A673 (cell line): Measurements from ENCODE around the gene NPC1L1. TPM values are rescaled to one million over a fixed set of nuclear protein-coding genes. Genes with fewer than 3 reads are reported as not detected.
"Not testable (repeated sequence)": the region's sequence is repeated elsewhere in the genome, so short reads cannot be mapped to it uniquely, and the experiment has no call there.

Source experiments
- BruUV-seq: library from RNA; stranded (reverse); fragments of 400-500 nt; replicated peaks from 2 replicates; lab custom pipeline; 2021; lab: Mats Ljungman, UMichigan
- CTCF ChIA-PET: fragments of 300-600 bp; sonication (Branson Sonifier 250); formaldehyde crosslinking; loops from one replicate; lab custom pipeline; 2022; ENCODE audit warnings: antibody characterized with exemption; lab: Charles Lee
- POLR2A ChIA-PET: fragments of 300-600 bp; sonication (Branson Sonifier 250); formaldehyde crosslinking; loops from one replicate; lab custom pipeline; 2022; ENCODE audit warnings: antibody characterized with exemption; ENCODE audit not compliant: low non-redundant PET; lab: Charles Lee
- DNase-seq: peaks from one replicate; pipeline ENCODE4 v3.0.0-alpha.2; 2015; ENCODE audit warnings: low spot score
- H3K27ac ChIP-seq: fragments of 200-600 bp; sonication (generic); 2 replicates; pipeline ENCODE4 v1.5.1; 2016; ENCODE audit warnings: mixed run types, low read depth, mild to moderate bottlenecking, mixed read lengths, antibody characterized with exemption, low read length; ENCODE audit not compliant: poor library complexity, severe bottlenecking
- H3K27me3 ChIP-seq: fragments of 200-600 bp; sonication (generic); replicated peaks from 2 replicates; pipeline ENCODE4 v1.6.1; 2017; ENCODE audit warnings: mixed run types, low read depth, mild to moderate bottlenecking, mixed read lengths, antibody characterized with exemption, low read length; ENCODE audit not compliant: insufficient read depth, poor library complexity
- H3K36me3 ChIP-seq: fragments of 200-600 bp; sonication (generic); 2 replicates; pipeline ENCODE4 v1.6.1; 2016; ENCODE audit warnings: mixed run types, mild to moderate bottlenecking, mixed read lengths, antibody characterized with exemption, low read length; ENCODE audit not compliant: insufficient read depth, poor library complexity, severe bottlenecking
- H3K4me1 ChIP-seq: fragments of 200-600 bp; sonication (generic); 2 replicates; pipeline ENCODE4 v1.6.1; 2017; ENCODE audit warnings: mixed run types, mild to moderate bottlenecking, mixed read lengths, antibody characterized with exemption, low read length; ENCODE audit not compliant: insufficient read depth, poor library complexity, severe bottlenecking
- H3K4me3 ChIP-seq: fragments of 200-600 bp; sonication (generic); 2 replicates; pipeline ENCODE4 v1.5.1; 2016; ENCODE audit warnings: low read depth, mixed run types, mild to moderate bottlenecking, mixed read lengths, low read length; ENCODE audit not compliant: poor library complexity, severe bottlenecking
- H3K9me3 ChIP-seq: fragments of 200-600 bp; sonication (generic); 2 replicates; pipeline ENCODE4 v1.6.1; 2016; ENCODE audit warnings: mixed run types, low read depth, mild to moderate bottlenecking, mixed read lengths, antibody characterized with exemption, low read length; ENCODE audit not compliant: poor library complexity, severe bottlenecking
- EZH2 ChIP-seq: fragments of 200-600 bp; sonication (generic); IDR thresholded peaks from 2 replicates; pipeline ENCODE4 v1.6.1; 2017; ENCODE audit warnings: borderline replicate concordance, low read depth, mild to moderate bottlenecking, mixed read lengths, antibody characterized with exemption, low read length; ENCODE audit not compliant: poor library complexity, severe bottlenecking
- intact Hi-C: fragments of 100-400 bp; cut with micrococcal nuclease; formaldehyde crosslinking; loops from one replicate; pipeline ENCODE4 v1.10.0; 2022; ENCODE audit not compliant: unreplicated experiment
- total RNA-seq: library from RNA; stranded (reverse); gene quantifications from 2 replicates; pipeline ENCODE4 v1.2.3, GENCODE V29; 2021
- TF ChIP-seq, protein P1 (sequence below): fragments of 300-800, 200-600 bp; sonication (generic); conservative IDR thresholded peaks from 2 replicates; pipeline ENCODE4 v1.5.1; 2017; ENCODE audit warnings: low read depth, mild to moderate bottlenecking, antibody characterized with exemption, low read length, moderate library complexity, mixed read lengths

The NPC1L1 gene
- total RNA-seq, 1 experiment from 2014 or later: not detected

DNA sequence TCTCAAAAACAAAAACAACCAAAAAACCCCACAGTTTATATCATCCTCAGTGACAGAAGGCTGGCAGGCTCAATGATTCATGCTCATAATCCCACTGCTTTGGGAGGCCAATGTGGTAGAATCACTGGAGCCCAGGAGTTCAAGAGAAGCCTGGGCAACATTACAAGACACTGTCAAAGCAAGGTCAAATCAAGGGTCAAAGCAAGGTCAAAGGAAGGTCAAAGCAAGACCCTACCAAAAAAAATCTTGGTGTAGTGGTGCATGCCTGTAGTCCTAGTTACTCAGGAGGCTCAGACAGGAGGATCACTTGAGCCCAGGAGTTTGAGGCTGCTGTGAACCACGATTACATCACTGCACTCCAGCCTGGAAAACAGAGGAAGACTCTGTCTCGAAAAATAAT, 14.2 kb upstream of the NPC1L1 start:
- H3K27ac ChIP-seq: no peak overlapping the region
- no peaks in the 10 kb centered on the region for H3K36me3 ChIP-seq
- no peak for DNase-seq
- no peaks in the 10 kb centered on the region for H3K4me1 ChIP-seq
- no TSS peak for BruUV-seq
- intact Hi-C loops: no loop called here
- TF ChIP-seq, protein P1, sequence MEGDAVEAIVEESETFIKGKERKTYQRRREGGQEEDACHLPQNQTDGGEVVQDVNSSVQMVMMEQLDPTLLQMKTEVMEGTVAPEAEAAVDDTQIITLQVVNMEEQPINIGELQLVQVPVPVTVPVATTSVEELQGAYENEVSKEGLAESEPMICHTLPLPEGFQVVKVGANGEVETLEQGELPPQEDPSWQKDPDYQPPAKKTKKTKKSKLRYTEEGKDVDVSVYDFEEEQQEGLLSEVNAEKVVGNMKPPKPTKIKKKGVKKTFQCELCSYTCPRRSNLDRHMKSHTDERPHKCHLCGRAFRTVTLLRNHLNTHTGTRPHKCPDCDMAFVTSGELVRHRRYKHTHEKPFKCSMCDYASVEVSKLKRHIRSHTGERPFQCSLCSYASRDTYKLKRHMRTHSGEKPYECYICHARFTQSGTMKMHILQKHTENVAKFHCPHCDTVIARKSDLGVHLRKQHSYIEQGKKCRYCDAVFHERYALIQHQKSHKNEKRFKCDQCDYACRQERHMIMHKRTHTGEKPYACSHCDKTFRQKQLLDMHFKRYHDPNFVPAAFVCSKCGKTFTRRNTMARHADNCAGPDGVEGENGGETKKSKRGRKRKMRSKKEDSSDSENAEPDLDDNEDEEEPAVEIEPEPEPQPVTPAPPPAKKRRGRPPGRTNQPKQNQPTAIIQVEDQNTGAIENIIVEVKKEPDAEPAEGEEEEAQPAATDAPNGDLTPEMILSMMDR: no peak
- no peak for TF ChIP-seq EZH2
- no peaks in the 10 kb centered on the region for H3K9me3 ChIP-seq
- CTCF ChIA-PET: no interaction called here
- no peaks in the 10 kb centered on the region for H3K27me3 ChIP-seq
- H3K4me3 ChIP-seq: no peak overlapping the region
- POLR2A ChIA-PET: no interaction called here

DNA sequence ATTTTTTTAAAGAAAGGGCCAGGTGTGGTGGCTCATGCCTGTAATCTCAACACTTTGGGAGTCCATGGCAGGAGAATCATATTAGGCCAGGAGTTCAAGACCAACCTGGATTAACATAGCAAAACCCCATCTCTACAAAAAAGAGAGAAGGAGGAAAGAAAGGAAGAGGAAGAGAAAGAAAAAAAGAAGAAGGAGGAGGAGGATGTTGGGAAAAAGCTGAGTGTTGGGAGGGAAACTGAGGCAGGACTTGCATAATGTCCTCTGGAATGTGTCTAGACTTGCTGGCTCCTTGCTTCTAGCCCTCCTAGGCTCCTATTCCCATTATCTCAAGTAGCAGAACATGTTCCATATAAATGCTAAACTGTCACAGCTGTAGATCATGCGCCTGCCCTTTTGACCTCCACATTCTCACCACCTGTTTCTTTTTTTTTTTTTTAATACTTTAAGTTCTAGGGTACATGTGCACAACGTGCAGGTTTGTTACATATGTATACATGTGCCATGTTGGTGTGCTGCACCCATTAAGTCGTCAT, 11.4 kb upstream of the NPC1L1 start:
- H3K4me3 ChIP-seq, POLR2A ChIA-PET, CTCF ChIA-PET: not testable (repeated sequence)

GRCh38 chr7:44549457-44549856, 8.3 kb upstream of the NPC1L1 start:
- CTCF ChIA-PET: no interaction called here
- H3K27ac ChIP-seq: no peak overlapping the region
- TF ChIP-seq EZH2: no peak
- TF ChIP-seq, protein P1: no peak
- intact Hi-C loops: no loop called here
- no peak overlapping the region for H3K4me3 ChIP-seq
- H3K36me3 ChIP-seq: no peaks in the 10 kb centered on the region
- H3K27me3 ChIP-seq: no peaks in the 10 kb centered on the region
- DNase-seq: no peak
- BruUV-seq: no TSS peak
- H3K4me1 ChIP-seq: no peaks in the 10 kb centered on the region
- POLR2A ChIA-PET: no interaction called here
- no peaks in the 10 kb centered on the region for H3K9me3 ChIP-seq

More for the DNA sequence above, 11.4 kb upstream of the NPC1L1 start:
- H3K36me3 ChIP-seq, H3K27ac ChIP-seq, DNase-seq, BruUV-seq, H3K27me3 ChIP-seq, intact Hi-C loops, H3K4me1 ChIP-seq, H3K9me3 ChIP-seq: not testable (repeated sequence)

DNA sequence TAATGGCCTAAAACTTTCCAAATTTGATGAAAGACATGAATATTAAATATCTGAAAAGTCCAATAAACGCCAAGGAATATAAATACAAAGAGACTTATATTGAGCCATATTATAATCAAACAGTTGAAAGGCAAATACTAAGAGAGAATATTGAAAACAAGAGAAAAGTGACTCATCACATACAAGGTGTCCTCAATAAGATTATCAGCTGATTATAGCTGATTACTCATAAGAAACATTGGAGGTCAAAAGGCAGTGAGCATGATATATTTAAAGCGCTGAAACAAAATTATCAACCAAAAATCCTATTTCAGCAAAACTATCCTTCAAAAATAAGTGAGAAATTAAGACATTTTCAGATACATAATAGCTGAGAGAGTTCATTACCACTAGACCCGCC, 7.8 kb upstream of the NPC1L1 start:
- intact Hi-C loops: no loop called here
- Histone ChIP-seq H3K36me3 (no peaks in the 10 kb centered on the region), H3K9me3 (no peaks in the 10 kb centered on the region), H3K27me3 (no peaks in the 10 kb centered on the region), H3K4me1 (no peaks in the 10 kb centered on the region), H3K4me3 (no peak overlapping the region), H3K27ac (no peak overlapping the region)
- no TSS peak for BruUV-seq
- no peak for DNase-seq
- ChIA-PET CTCF (no interaction called here), POLR2A (no interaction called here)
- TF ChIP-seq, protein P1: no peak
- no peak for TF ChIP-seq EZH2
